ENCODE measurements around the gene NT5C1B.

DNA sequence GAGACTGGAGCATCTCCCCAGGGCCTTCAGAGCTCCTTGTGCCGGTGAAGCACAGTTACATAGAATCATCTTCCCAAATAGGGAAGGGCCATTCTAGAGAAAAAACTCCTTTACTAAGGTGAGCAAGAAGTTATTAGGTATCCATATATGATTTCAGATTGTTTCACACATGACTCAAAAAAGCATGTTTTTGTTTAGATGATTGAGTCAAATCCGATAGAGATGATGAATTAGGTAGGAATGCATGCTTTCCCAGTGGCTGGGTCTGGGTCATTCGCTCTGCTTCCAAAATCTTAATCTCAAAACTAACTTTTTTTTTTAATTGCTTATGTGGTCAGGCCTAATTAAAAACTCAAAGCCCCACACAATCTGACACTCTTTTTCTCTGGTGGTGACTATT lies 3.8 kb downstream of the NT5C1B start:
- TF ChIP-seq POLR2A (IDR thresholded peaks at IDR 0.05) = no peak
- TF ChIP-seq CTCF (IDR thresholded peaks at IDR 0.05) = no peak

All from Peyer's patch (tissue), 4 donors.